ENCODE results near the gene PRKAB2.
"Not testable (repeated sequence)": the region's sequence is repeated elsewhere in the genome, so short reads cannot be mapped to it uniquely, and the experiment has no call there.

Gene PRKAB2

GRCh38 chr1:147111381-147112130 lies 60.7 kb downstream of the PRKAB2 start:
- Histone ChIP-seq H3K9me3 (no peaks in the 10 kb centered on the region), H3K4me1 (no peaks in the 10 kb centered on the region), H3K4me3 (no peak overlapping the region), H3K27me3 (ENCODE audit: low read depth) (no peaks in the 10 kb centered on the region), H3K36me3 (replicated peaks) (no peaks in the 10 kb centered on the region)
- in situ Hi-C loops (cut with MboI; ENCODE audit: low sequenced_read_pairs) = no loop called here
- DNase-seq (ENCODE audit: low spot score in 2 of 2) = no peak

GRCh38 chr1:147110872-147111271 lies 61.4 kb downstream of the PRKAB2 start:
- Histone ChIP-seq H3K27me3 (ENCODE audit: low read depth) (no peaks in the 10 kb centered on the region), H3K36me3 (replicated peaks) (no peaks in the 10 kb centered on the region), H3K9me3 (no peaks in the 10 kb centered on the region), H3K4me3 (no peak overlapping the region), H3K4me1 (no peaks in the 10 kb centered on the region)
- no peak for DNase-seq (ENCODE audit: low spot score in 2 of 2)
- in situ Hi-C loops (cut with MboI; ENCODE audit: low sequenced_read_pairs) = no loop called here

- H3K4me3 ChIP-seq = no peak overlapping the region
- no peaks in the 10 kb centered on the region for H3K9me3 ChIP-seq
- in situ Hi-C loops (cut with MboI; ENCODE audit: low sequenced_read_pairs) = no loop called here
- H3K27me3 ChIP-seq (ENCODE audit: low read depth) = no peaks in the 10 kb centered on the region
- H3K36me3 ChIP-seq (replicated peaks) = no peaks in the 10 kb centered on the region
- H3K4me1 ChIP-seq = no peaks in the 10 kb centered on the region
- DNase-seq (ENCODE audit: low spot score in 2 of 2) = no peak
These were observed 61.8 kb downstream of the PRKAB2 start for GRCh38 chr1:147110434-147110833.

- H3K4me3 ChIP-seq = no peak overlapping the region
- DNase-seq (ENCODE audit: low spot score in 2 of 2) = no peak
- no peaks in the 10 kb centered on the region for H3K27me3 ChIP-seq (ENCODE audit: low read depth)
- H3K36me3 ChIP-seq (replicated peaks) = no peaks in the 10 kb centered on the region
- in situ Hi-C loops (cut with MboI; ENCODE audit: low sequenced_read_pairs) = no loop called here
- no peaks in the 10 kb centered on the region for H3K4me1 ChIP-seq
- no peaks in the 10 kb centered on the region for H3K9me3 ChIP-seq
These were observed 62.5 kb downstream of the PRKAB2 start for GRCh38 chr1:147109762-147110161.

GRCh38 chr1:147109041-147109440 lies 63.2 kb downstream of the PRKAB2 start:
- H3K9me3 ChIP-seq = no peaks in the 10 kb centered on the region
- in situ Hi-C loops (cut with MboI; ENCODE audit: low sequenced_read_pairs) = no loop called here

GRCh38 chr1:147106407-147106881 lies 65.8 kb downstream of the PRKAB2 start:
- H3K27me3 ChIP-seq (ENCODE audit: low read depth); H3K36me3 ChIP-seq (replicated peaks); H3K9me3 ChIP-seq; H3K4me3 ChIP-seq; in situ Hi-C loops (cut with MboI; ENCODE audit: low sequenced_read_pairs); H3K4me1 ChIP-seq; DNase-seq (ENCODE audit: low spot score in 2 of 2): not testable (repeated sequence)

More at GRCh38 chr1:147109041-147109440, 63.2 kb downstream of the PRKAB2 start:
- no peak overlapping the region for H3K4me3 ChIP-seq
- H3K27me3 ChIP-seq (ENCODE audit: low read depth) = no peaks in the 10 kb centered on the region
- no peak for DNase-seq (ENCODE audit: low spot score in 2 of 2)
- no peaks in the 10 kb centered on the region for H3K36me3 ChIP-seq (replicated peaks)
- no peaks in the 10 kb centered on the region for H3K4me1 ChIP-seq

- Histone ChIP-seq H3K4me1 (no peaks in the 10 kb centered on the region), H3K4me3 (no peak overlapping the region), H3K9me3 (no peaks in the 10 kb centered on the region), H3K27me3 (ENCODE audit: low read depth) (no peaks in the 10 kb centered on the region), H3K36me3 (replicated peaks) (no peaks in the 10 kb centered on the region)
- in situ Hi-C loops (cut with MboI; ENCODE audit: low sequenced_read_pairs) = no loop called here
- DNase-seq (ENCODE audit: low spot score in 2 of 2) = no peak
These were observed 66.4 kb downstream of the PRKAB2 start for GRCh38 chr1:147105909-147106308.
